ENCODE data around the gene MAP3K3.

- TF ChIP-seq, protein P1, sequence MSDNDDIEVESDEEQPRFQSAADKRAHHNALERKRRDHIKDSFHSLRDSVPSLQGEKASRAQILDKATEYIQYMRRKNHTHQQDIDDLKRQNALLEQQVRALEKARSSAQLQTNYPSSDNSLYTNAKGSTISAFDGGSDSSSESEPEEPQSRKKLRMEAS (IDR thresholded peaks at IDR 0.05) = no peak
- no peak for TF ChIP-seq TCF12 (IDR thresholded peaks at IDR 0.05; ENCODE audit: low read depth)
Observed at GRCh38 chr17:63635787-63636186, 13.6 kb downstream of the MAP3K3 start.
